Endothelial cell of umbilical vein (primary cell): ENCODE measurements around the gene ENKD1.
A peak's percentile ranks its signal among the peaks of the same experiment; 100 is the strongest.

Experiments used
- CTCF ChIP-seq, 2 donors: IDR thresholded peaks; 1 replicate in 1 of 2; 2 replicates in 1 of 2; pipeline ENCODE4 v1.5.1; 2011; ENCODE audit warnings: low read length in 2 of 2, mild to moderate bottlenecking in 2 of 2, moderate library complexity in 2 of 2, control low read depth in 1 of 2, inconsistent platforms in 1 of 2, low read depth in 1 of 2; ENCODE audit not compliant: insufficient read depth in 1 of 2; ENCODE audit errors: extremely low read depth in 1 of 2
- EZH2 ChIP-seq: IDR thresholded peaks from 2 replicates; pipeline ENCODE4 v1.6.1; 2012; ENCODE audit warnings: borderline replicate concordance, low read depth, mild to moderate bottlenecking, moderate library complexity, low read length, inconsistent platforms; ENCODE audit not compliant: severe bottlenecking
- FOS ChIP-seq: IDR thresholded peaks from 2 replicates; pipeline ENCODE4 v1.6.1; 2011; ENCODE audit warnings: mild to moderate bottlenecking, low read length, moderate library complexity, borderline replicate concordance; ENCODE audit not compliant: insufficient read depth
- MAX ChIP-seq: IDR thresholded peaks from 2 replicates; pipeline ENCODE4 v1.6.1; 2011; ENCODE audit not compliant: insufficient read depth, insufficient read length
- MYC ChIP-seq: IDR thresholded peaks from one replicate; pipeline ENCODE4 v1.6.1; 2011; ENCODE audit warnings: mild to moderate bottlenecking, low read depth, low read length
- POLR2A ChIP-seq: IDR thresholded peaks from 2 replicates; pipeline ENCODE4 v1.6.1; 2012; ENCODE audit warnings: low read depth, mild to moderate bottlenecking, control low read depth, low read length
- POLR2AphosphoS5 ChIP-seq: IDR thresholded peaks from 2 replicates; pipeline ENCODE4 v1.6.1; 2012; ENCODE audit warnings: low read depth, mild to moderate bottlenecking, control low read depth, low read length, moderate library complexity; ENCODE audit not compliant: insufficient read depth

DNA sequence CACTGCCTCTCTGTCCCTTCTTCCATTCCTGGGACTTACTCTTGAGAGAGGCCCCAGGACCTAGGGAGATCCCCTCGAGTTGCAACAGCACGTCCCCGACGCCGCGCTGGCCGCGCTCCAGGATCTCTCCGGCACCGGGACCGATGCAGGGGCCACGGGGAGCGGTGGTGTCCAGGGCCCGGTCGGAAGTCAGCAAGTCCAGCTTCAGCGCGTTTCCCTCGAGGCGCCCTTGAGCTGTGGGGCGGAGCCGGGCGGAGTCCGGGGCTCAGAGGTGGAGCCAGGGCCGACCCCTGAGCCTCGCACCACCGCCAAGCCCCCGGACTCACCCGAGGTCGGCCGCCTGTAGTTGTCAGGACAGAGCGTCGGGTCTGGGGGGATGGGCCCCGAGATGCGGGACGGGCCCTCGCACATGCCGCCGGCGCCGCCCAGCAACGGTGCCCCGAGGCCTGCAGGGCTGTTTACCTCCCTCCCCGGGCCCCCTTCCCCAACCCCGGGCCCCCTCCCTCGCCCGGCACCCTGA, 458 bp downstream of the ENKD1 start:
- TF ChIP-seq EZH2 (no peak), POLR2A (no peak), CTCF (IDR thresholded peaks at IDR 0.05; ENCODE audit: extremely low read depth in 1 of 2, insufficient read depth in 1 of 2, low read depth in 1 of 2, low read length in 2 of 2) (peak in 1 of 2 donors; percentile 1), FOS (no peak), MAX (no peak), POLR2AphosphoS5 (peak; percentile 0), MYC (no peak)
